Pons (tissue), 1 donor: ENCODE data around the gene GPHA2.
A peak's percentile ranks its signal among the peaks of the same experiment; 100 is the strongest.

ENCODE experiments used
- DNase-seq: peaks from one replicate; pipeline ENCODE4 v3.0.0-alpha.2; 2016; ENCODE audit warnings: low spot score

The GPHA2 gene

DNA sequence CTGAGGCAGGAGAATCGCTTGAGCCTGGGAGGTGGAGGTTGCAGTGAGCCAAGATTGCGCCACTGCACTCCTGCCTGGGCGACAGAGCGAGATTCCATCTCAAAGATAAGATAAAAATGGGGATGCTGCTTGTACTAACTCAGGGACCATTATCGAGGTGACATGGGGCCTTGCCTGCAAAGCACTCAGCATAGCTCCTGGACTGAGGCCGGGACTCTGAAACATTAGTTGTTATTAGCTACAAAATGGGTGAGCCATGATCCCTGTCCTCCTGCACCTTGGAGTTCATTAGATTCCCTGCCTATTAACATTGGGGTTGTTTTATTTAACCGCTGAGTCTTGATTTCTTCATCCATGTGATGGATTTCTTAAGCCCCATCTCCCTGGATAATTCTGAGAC is 6.1 kb downstream of the GPHA2 start:
- no peak for DNase-seq

DNA sequence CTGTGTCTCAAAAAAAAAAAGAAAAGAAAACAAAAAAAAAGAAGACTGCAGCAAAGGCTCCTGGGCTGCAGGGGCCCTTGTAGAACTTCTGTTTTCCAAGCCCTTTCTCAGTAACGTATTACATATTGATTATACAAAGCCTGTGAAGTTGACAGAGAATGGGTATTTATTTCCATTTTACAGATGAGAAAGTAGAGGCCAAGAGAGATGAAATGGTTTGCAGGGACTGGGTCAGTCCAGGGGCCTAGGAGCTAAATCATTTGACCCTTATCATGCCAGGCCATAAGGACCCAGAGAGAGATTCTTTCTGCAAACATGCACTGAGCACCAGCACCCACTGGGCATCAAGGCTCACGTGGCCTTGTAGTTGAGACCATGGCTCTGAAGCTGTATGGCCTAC is 6.7 kb downstream of the GPHA2 start:
- DNase-seq, result no peak

DNA sequence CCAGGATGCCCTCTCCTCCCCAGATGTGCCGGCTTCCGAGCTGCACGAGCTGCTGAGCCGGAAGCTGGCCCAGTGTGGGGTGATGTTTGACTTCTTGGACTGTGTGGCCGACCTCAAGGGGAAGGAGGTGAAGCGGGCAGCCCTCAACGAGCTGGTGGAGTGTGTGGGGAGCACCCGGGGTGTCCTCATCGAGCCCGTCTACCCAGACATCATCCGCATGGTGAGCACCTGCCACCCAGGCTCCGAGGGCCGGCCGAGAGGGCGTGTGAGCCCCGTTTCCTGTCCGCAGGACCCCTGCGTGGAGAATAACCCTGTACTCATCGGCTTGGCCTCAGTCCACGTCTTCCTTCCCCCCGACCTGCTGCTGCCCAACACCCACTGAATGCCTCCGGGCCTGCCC is 9.0 kb downstream of the GPHA2 start:
- no peak for DNase-seq

DNA sequence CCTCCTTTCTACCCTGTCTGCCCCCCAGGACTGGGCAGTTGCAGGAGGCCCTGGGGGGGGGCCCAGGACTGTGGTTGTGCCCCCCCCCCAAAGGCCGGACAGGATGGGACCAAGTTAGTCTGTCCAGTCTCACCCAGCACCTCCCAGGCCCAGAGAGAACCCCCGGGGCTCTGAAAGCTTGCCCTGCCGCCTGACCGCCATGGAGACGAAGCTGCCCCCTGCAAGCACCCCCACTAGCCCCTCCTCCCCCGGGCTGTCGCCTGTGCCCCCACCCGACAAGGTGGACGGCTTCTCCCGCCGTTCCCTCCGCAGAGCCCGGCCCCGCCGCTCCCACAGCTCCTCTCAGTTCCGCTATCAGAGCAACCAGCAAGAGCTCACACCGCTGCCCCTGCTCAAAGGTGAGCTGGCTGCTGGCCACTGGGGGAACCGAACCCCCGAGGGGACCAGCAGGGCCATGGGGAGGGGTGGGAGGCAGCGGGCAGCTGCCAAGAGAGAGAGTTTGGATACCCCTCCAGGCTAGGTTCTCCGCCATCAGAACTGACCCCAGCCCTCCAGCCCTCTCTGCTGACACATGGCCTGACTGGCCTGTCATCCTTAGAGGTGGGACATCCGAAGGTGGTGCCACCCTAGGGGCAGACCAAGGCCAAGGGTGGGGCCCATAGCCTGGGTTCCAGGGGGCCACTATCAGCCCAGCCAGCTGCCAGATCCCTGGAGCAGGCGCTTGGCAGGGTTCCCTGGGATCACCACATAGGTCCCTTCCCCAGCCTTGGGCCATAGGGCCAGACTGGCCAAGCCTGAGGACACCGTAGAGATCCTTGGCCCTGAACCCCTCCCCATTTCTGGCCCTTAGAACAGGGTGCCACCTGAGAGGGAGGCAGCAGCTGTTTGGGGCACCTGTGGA is 9.9 kb downstream of the GPHA2 start:
- no peak for DNase-seq

DNA sequence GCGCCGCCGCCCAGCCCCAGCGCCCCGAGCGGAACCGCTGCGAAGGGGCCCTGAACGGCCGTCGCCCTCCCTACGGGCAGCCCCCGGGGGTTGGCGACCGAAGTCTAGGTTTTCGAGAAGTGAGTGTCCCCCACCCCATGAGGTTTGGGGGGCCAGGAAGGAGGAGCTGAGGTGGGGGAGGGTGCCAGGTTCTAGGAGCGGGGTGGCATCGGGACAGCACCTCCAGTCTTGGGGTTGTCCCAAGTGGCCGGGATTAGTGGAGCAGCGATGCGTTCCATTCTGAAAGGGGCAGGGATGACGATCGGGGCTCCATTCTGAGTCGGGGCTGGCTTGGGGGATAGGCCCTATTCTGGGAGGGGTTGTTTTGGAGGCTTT is 10.8 kb downstream of the GPHA2 start:
- DNase-seq, result no peak

DNA sequence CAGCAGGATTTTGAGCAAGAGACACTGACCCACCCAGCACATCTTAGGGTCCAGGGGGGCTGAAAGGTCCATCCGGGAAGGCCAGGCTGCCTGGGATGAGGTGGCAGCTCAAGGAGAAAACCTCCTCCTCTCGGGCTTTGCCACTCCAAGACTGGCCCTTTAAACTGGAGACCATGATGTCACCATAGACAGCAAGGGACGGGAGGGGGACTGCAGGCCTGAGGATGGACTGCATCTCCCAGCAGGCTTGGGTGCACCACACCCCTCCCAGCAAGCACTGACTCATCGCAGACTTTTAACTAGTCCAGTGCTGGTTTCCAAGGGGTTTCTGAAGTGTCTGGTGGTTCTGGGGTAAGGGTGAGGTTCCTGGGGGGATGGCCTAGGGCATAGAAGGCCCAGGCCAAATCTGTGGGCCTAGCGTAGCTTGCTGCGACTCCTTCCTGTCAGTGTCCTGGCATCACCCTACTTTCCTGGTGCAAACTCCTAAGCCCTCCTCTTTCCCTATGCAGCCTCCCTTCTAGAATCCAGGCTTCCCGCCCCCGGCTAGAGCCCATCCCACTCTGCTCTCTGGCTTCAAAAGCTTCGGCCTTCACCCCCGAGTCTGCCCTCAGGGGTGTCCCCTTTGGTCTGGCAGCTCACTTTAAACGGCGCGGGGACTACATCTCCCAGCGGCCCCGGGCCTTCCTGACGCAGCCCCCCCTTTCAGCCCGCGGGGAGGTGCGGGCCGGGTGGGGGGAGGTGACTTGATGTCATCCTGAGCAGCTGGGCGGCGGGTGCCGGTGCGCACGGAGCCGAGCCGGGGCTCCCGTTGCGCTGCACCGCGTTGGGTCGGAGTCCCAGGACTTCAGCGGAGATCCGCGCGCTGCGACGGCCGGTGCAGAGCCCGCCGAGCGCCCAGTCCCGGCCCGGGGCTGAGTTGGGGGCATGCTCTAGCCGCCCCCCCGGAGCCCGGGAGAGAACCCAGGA is 11.5 kb downstream of the GPHA2 start, which contains the start of gene PPP2R5B:
TSS of gene PPP2R5B (plus strand) at position 746 of the 966 bp plus-strand sequence. CDS start 1,046 bp downstream, outside the sequence.
- DNase-seq, result peak; percentile 99

DNA sequence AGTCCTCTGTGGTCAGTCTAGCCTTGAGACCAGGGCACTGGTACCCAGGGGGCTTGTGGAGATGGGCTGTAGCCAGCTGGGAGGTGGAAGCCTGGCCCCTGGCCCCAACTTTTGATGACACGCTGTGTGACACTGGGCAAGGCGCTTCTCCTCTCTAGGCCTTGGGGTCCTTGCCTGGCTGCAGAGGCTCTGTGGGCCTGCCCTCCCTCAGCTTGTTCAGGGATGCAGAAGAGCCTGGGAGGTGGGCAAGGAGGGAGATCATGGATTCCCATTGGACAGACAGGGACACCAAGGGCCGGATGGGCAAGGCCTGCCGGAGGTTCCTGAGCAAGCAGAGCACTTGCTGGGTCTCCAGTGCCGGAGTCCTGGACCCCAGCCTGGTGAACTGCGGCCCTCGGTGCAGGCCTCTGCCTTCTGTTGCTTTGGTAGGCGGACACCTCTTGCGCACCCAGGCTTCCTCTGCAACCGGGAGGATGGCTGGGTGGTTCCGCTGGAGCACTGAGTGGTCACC is 12.5 kb downstream of the GPHA2 start:
- no peak for DNase-seq

DNA sequence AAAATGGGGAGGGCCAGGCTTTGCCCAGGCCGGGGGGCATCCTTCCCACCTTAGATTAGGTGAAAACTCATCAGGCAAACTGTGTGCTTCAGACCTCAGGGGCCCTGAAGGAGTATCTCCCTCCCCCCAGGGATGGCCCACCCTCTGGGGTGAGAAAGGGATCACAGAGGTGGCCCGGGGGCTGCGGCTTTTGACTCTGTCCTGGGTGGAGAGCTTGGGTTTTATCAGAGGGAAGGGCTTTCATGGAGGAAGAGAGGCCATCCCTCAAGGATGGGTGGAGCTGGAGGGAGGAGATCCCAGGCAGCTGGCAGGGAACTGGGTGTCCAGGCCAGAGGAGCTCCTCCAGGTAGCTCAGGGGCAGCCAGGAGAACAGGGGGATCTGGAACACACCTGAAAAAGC is 14.3 kb downstream of the GPHA2 start:
- DNase-seq, result no peak

DNA sequence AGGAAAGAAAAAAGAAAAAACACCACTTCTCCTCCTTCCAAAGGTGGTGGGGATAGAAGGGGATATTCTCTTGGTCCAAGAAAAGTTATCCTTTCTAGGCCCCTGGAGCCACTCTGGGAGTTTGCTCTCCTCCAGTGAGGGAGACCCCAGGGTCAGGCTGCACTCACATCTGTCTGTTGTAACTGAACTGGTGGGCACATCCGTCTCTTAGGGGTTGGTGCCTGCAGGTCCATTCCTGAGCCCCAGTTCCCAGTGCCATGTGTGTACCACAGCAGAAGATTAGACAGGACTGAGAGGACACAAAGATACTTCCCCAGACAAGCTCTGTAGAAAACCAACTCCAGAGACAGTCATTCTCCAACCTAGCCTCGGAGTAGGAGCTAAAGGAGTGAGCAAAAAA is 15.6 kb downstream of the GPHA2 start:
- DNase-seq, result no peak

DNA sequence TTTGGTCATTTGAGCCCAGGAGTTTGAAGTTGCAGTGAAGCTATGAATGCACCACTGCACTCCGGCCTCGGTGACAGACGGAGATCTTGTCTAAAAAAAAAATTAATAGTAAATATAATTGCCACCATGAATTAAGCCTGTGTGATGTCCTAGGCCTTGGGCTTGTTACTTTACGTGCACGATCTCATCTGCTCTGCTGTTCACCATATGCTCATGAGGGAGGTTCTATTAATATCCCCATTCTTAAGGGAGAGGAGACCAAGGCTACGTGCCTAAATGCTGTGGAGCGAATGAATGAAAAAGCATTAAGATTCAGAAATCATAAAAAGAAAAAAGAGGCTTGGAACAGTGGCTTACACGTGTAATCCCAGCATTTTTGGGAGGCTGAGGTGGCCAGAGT is 16.1 kb downstream of the GPHA2 start:
- DNase-seq, result no peak

DNA sequence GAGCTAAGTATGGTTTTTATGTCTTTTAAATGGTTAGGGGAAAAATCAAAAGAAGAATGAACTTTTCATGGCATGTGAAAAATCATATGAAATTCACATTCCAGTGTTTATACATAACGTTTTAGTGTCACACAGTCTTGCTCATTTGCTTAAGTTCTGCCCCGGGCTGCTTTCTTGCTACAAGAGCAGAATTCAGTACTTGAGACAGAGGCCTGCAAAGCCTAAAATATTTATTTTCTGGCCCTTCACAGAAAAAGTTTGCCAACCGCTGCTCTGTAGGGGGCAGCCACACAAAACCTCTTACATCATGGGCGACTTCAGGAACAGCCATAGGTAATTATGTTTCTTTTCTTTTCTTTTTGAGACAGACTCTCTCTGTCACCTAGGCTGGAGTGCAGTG is 17.7 kb downstream of the GPHA2 start:
- peak; percentile 45 for DNase-seq

DNA sequence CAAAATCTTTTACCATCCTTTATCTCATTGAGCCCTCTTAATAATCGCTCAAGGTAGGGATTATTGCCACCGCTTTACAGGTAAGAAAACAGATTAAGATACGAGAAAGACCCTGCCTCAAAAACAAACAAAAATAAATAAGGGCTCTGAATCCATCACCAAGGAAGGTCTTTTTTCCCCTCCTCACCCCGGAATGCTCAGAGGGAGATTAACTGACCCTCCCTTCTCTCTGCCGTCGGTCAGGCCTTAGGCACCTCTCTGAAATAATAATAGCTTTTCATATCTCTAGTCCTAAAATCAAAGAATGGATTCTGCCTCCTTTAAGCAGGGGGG is 18.1 kb downstream of the GPHA2 start:
- no peak for DNase-seq

DNA sequence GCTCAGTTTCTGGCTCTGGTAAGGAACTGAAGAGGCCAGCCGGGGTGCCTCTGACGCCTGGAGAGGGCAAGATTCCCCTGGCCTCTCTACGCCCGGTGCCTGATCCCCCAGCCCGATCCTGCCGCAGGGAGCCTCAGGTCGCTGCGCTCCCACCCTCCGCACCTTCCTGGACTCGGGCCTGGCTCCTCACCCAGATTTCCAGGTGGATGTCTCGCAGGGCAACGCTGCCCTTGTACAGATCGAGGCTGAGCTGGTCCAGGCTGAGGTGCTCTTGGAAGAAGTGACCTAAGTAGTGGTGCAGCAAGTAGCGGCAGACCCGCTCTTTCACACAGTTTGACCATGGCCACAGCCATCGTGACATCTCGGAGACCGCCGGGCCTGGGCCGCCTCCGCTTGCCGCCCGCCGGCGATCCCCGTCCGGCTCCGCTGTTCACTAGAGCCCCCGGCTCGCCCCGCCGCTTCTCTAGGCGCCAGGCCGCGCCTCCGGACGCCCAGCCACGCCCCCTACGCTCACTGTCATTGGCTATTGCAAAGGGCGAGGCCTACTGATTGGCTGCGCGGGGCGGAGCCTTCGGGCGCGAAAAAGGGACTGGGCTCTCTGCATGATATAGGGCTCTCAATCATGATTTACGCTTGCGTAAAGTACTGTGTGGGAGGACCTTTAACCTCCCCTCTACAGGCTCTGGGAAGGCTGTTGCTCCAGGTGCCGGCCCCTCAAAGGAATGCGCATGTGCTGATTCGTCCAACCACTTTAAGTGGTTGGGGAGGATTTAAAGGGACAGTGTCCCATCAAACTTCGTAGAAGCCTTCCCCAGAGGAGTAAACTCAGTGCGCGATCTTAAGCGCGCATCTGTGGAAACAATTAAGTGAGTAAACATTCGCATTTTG is 18.7 kb downstream of the GPHA2 start, which contains the start of gene ATG2A:
TSS of gene ATG2A (minus strand) at position 435 of the 888 bp plus-strand sequence. CDS start at position 361, 74 bp downstream.
- DNase-seq, result peak; percentile 100

DNA sequence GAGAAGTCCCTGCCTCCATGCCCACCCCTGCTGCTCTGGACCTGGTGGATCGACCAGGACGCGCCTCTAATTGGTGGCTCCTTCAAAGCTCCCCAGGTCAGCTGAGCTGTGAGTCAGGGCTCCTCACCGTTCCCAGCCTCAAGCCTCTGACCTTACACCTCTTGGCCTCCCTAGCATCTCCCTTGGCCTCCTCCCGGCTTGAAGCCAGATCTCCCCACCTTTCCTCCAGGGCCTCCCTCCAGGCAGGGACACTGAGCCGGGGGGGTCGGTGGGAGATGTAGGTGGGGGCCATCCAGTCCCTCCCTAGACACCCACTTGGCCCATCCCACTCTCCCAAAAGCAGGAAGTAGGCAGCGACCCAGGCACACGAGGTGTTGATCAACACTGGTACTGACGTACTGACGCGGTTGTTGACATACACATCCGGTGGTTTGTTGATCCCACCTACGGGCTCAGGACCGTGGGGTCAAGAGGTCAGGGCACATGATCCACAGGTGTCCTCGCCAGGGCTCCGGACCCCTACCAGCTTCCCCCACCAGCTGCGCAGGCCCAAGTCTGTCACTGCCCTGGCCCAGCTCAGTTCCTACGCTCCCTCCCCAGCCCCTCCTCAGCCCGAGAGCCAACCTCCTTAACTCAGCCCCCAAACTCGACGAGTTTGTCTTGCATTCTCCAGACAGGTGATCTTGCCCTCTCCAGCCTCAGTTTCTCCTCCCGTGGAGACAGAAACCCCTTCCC is 19.5 kb downstream of the GPHA2 start:
- DNase-seq, result peak; percentile 22

DNA sequence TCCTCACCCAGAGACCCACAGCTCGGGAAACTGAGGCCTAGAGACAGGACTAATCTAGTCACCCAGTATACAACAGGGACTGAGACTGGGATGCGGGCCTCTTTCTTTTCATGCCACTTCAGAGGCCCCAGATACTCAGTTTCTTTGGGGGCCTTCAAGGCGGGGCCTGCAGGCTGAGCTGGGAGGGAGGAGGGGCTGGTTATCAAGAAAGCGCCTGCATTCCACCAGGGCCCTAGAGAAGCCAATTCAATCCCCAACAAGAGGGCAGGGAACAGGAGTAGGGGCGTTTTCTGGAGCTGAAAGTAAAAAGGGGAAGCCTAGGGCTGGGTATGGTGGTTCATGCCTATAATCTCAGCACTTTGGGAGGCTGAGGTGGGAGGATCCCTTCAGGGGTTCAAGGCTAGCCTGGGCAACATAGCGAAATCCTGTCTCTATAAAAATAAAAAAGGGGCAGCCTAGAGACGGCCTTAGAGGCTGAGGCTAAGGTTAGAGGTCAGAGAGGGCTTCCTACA is 20.3 kb downstream of the GPHA2 start:
- DNase-seq, result no peak

DNA sequence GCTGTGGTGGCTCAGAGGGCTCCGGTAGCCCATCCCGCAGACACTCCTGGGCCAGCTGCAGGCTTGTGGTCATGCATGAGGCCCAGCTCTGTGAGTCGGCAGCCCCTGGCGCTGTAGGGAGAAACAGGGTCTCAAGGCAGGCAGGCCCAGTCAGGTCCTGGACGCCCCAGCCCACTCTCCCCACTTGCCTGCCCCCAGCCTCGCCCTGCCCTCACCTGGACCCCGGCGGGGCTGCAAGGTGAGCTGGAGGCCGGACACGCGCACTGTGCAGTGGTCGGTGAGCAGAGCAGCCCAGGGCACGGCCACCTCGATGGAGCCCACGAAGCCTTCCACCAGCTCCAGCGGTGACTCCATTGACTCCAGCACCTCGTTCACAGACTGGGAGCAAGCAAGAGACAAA is 21.6 kb downstream of the GPHA2 start:
- no peak for DNase-seq

DNA sequence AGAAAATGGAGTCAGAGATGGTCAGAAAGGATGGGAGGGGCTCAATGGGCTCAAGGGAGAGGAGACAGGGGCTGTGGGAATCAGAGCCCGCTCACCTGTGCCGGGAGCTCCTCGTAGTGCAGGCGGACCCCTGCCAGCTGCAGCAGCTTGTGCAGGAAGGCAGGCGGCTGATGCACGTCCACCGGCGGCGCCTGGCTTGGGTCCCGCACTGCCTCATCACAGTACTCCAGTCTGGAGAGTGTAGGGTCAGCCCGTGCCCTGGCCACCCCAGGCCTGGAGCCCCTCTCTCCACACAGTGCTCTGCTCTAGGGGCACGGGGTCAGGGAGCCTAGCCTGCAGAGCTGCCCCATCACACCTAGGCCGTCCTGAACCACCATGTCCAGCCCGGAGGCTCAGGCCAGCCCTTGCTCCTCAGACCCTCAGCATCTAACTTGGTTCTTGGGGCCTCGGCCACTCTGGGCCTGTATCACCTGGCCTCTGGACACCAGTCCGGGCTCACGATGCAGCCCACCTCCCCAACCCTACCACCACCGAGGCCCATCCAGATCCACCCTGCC is 22.4 kb downstream of the GPHA2 start:
- DNase-seq, result no peak

DNA sequence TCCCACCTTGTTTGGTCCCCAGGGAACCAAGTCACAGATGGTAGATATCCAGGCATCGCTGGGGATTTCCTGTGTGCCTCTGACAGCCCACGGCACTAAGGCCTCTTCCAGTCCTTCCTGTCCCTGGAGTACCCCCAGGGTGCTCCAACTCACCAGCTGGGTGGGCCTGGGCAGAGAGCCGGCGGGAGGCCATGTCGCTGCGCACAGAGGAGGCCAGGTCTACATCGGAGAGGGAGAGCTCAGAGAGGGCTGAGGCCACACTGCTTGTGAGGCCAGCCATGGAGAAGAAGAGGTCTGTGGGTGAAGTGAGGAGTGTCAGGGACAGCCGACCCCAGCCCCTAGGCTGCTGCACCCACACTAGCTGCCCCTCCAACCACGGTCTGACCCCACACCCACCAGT is 24.0 kb downstream of the GPHA2 start:
- no peak for DNase-seq

DNA sequence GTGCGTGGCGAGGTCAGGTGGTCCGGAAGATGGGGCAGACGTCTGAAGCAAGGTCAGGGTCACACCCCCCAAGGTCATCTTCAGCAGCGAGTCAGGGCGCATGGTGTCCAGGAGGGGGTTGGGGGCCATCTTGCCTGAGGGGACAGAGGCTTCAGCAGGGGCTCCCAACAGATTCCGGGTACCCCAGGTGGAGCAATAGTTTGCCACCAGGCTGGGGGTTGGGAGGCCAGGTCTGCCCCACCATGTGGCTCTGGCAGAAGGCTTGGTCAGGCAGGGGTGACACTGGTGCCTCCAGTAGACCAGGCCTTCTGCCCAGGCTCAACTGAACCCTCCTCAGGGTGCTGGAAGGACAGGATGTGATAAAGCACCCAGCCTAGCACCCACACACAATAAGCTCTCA is 24.6 kb downstream of the GPHA2 start:
- DNase-seq, result no peak

DNA sequence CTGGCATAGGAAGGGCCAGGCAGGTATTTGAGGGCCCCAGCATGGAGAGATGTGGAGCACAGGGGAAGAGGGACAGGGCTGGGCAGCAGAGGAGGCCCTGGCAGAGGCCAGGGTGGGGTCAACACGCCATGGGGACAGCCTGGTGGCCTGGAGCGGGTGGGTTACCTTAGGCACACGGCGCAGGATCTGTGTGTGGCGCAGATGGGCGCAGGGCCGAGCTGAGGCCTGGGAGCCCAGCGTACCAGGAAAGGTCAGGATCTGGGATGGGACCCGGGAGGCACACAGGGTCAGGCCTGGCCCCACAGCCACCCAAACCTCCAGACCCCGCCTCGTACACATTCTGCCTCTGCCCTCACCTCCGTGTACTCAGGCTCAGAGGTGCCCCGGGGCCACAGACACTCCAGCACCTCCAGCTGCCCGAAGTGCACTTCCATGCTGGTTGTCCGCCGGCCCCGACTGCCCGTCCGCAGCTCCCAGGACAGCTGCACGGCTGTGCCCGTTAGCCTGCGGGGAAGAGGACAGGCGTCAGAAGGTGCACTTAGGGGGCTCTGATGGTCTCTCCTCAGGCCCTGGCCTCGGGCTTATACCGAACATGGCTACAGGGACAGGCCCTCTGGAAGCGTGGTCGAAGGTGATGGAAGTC is 25.1 kb downstream of the GPHA2 start:
- DNase-seq, result no peak
